ENCODE results near the gene SIVA1.

Gene SIVA1

DNA sequence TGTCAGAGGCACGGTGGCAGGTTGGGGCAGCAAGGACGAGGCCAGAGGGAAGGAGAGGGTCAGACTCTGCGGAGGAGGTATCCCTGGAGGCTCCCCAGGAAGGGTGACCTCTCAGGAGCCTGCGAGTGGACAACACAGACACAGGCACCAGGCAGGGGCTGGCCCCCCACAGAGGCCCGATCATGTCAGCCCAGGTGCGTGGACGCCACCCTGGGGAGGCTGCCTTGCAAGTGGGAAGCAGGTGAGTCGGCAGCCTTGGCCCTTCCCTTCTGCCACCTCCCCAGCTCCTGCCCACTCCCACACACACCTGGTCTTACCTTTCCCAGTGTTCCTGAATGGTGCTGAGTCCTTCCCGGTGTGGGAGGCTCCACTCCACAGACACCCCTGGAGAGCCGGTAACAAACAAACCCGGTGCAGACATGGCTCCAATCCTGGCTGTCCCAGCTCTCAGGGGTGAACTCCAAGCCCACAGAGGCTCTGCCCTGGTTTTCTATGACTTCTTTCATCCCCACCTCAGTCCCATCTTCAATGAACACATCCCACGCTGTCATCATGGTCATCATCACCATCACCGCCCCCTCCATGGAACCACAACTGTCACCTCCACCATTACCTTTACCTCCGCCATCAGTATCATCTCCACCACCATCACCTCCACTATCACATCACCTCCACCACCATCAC lies 53.1 kb downstream of the SIVA1 start:
- no peak for ATAC-seq (replicated peaks)
- H3K9me3 Mint-ChIP-seq: no peaks in the 10 kb centered on the region
- no peaks in the 10 kb centered on the region for H3K36me3 Mint-ChIP-seq
- no peak for DNase-seq
- H3K27me3 Mint-ChIP-seq: peaks cover 0 to 7% of the 10 kb centered on the region in 2 donors
- no peak overlapping the region for H3K27ac Mint-ChIP-seq
- no peak overlapping the region for H3K4me3 Mint-ChIP-seq
- peaks cover 22 to 36% of the 10 kb centered on the region in 2 donors for H3K4me1 Mint-ChIP-seq

DNA sequence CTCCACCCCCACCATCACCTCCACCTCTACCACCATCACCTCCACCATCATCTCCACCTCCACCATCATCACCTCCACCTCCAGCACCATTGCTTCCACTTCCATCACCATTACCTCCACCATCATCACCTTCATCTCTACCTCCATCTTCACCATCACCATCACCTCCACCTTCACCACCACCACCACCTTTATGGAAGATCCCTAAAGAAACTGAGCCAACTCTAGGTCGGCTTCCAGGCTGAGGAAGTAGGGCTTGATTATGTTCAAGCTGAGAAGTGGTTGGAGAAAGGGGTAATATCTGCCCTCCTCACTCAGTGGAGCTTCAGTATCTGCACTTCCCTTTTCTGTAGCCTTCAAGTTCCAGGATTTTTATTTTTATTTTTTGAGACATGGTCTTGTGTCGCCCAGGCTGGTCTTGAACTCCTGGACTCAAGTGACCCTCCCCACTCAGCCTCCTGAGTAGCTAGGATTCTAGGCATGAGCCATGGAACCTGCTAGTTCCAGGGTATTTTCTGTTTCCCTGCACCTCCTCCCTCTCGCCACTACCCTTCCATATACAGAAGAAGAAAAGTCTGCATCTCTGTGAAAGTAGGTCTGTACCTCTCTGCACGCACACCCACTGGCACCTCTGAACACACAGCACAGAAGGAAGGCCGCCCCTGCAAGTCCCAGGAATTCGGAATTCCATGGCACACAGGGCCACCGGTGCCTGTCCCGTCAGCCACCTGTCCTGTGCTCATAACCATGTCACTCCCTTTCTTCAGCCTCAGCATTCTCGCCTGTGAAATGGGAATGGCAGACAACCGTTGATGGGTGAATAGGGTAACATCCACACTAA lies 53.9 kb downstream of the SIVA1 start:
- ATAC-seq (replicated peaks): no peak
- H3K9me3 Mint-ChIP-seq: no peaks in the 10 kb centered on the region
- peaks cover 19 to 28% of the 10 kb centered on the region in 2 donors for H3K4me1 Mint-ChIP-seq
- no peak overlapping the region for H3K4me3 Mint-ChIP-seq
- DNase-seq: no peak
- peaks cover 0 to 7% of the 10 kb centered on the region in 2 donors for H3K27me3 Mint-ChIP-seq
- no peak overlapping the region for H3K27ac Mint-ChIP-seq
- peaks cover 0 to 1% of the 10 kb centered on the region in 2 donors for H3K36me3 Mint-ChIP-seq

DNA sequence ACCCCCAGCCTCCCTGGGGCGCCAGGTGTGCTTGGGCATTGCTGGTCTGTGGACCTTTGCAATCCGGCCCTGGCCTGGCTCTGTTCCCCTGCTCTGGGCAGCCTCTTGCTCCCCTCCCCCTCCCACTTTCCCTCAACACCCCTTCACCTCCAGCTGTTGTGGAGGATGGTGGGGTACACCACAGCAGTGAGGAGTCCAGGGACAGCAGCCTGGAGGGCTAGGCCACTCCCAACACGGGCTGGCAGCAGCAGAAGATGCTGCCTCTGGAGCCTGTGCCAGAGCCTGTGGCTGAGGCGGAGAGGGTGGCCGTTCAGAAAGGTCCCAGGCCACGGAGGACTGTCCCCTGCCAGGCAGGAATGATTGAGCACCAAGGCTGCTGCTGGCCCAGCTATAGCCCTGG lies 55.5 kb downstream of the SIVA1 start:
- no peak for ATAC-seq (replicated peaks)
- H3K4me1 Mint-ChIP-seq: peaks cover 19 to 23% of the 10 kb centered on the region in 2 donors
- H3K27me3 Mint-ChIP-seq: peaks cover 0 to 7% of the 10 kb centered on the region in 2 donors
- peaks cover 2 to 4% of the 10 kb centered on the region in 2 donors for H3K36me3 Mint-ChIP-seq
- DNase-seq: no peak
- no peak overlapping the region for H3K27ac Mint-ChIP-seq
- H3K9me3 Mint-ChIP-seq: no peaks in the 10 kb centered on the region
- H3K4me3 Mint-ChIP-seq: no peak overlapping the region

All from stimulated activated naive B cell treated with anti-CD40 and anti-IgM and Interleukin-4, amounts not matched to agents 10 μg/mL and 1 μg/mL and 100 μg/mL, for 72 hours (primary cell).